IPS DF 19.7 (cell line): ENCODE data around the gene PTCH1.

ENCODE experiments used
- DNase-seq: peaks from one replicate; pipeline ENCODE4 v3.0.0-alpha.2; 2013; ENCODE audit warnings: low read depth, low spot score

The PTCH1 gene

GRCh38 chr9:95407524-95407923 is 109.2 kb downstream of the PTCH1 start:
- no peak for DNase-seq

DNA sequence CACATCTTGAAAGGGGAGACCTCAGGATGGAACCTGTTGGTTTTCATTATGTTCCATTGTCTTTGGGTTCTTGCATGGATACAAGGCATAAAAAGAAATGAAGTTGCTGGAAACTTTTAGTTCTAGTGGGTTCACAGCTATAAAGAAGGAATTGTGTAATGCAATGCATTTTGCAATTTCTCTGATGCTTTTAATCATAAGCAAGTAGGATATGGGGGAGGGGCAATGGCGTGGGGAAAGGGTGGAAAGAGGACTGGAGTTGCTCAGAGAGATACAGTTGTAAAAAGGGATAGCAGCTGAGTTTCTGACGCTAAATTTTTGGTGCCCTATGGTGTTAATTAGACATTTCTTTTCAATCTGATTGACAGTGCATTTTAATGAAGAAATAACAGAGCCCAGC is 110.7 kb downstream of the PTCH1 start:
- no peak for DNase-seq

DNA sequence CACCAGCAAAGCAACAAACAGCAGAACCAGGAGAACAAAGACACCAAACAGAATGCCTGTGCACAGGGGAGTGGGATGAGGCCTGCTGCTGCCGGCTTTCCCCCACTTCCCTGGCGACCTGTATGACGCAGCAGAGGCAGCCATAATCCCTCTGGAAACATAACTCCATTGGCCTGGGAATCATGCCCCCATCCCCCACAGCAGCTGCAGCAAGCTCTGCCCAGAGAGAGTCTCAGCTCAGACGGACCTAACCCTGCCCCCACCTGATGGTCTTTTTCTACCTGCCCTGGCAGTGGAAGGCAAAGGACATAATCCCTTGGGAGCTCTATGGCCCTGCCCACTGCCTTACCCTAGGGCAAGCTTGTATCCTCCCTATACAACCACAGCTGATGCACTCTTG is 117.5 kb downstream of the PTCH1 start:
- DNase-seq, result no peak
